T1000 (cell line): ENCODE measurements around the gene CCDC177.

ENCODE experiments used
- DNase-seq: peaks from one replicate; lab custom pipeline; 2025; ENCODE audit warnings: mixed read lengths; lab: John Stamatoyannopoulos, UW

Gene CCDC177

GRCh38 chr14:69574263-69574953 lies at the start of gene CCDC177:
CCDC177 (minus strand) TSS chr14:69574871; CDS start chr14:69573622, 1,249 bp downstream.
- peak; percentile 54 for DNase-seq

GRCh38 chr14:69624136-69624535 lies 49.5 kb upstream of the CCDC177 start:
- DNase-seq: no peak

GRCh38 chr14:69620981-69621380 lies 46.3 kb upstream of the CCDC177 start:
- DNase-seq: no peak

- no peak for DNase-seq
These were observed 45.5 kb upstream of the CCDC177 start for GRCh38 chr14:69620211-69620611.

- no peak for DNase-seq
These were observed 44.3 kb upstream of the CCDC177 start for GRCh38 chr14:69619012-69619411.

- DNase-seq: no peak
These were observed 43.1 kb upstream of the CCDC177 start for GRCh38 chr14:69617796-69618195.

GRCh38 chr14:69616408-69616773 lies 41.7 kb upstream of the CCDC177 start:
- no peak for DNase-seq

GRCh38 chr14:69615496-69616407 lies 41.1 kb upstream of the CCDC177 start:
- no peak for DNase-seq

- no peak for DNase-seq
These were observed 40.4 kb upstream of the CCDC177 start for GRCh38 chr14:69615121-69615495.

- no peak for DNase-seq
These were observed 39.9 kb upstream of the CCDC177 start for GRCh38 chr14:69614592-69614991.

GRCh38 chr14:69613312-69614073 lies 38.8 kb upstream of the CCDC177 start:
- DNase-seq: no peak

- DNase-seq: no peak
These were observed 38.1 kb upstream of the CCDC177 start for GRCh38 chr14:69612783-69613130.

- no peak for DNase-seq
These were observed 37.5 kb upstream of the CCDC177 start for GRCh38 chr14:69612014-69612782.

GRCh38 chr14:69611172-69612013 lies 36.7 kb upstream of the CCDC177 start, which contains the start of gene SUSD6:
SUSD6 (plus strand) TSS chr14:69611596; CDS start chr14:69658593, 46,997 bp downstream.
- DNase-seq: peak; percentile 81

GRCh38 chr14:69610874-69611171 lies 36.2 kb upstream of the CCDC177 start:
- DNase-seq: no peak

- DNase-seq: no peak
These were observed 35.6 kb upstream of the CCDC177 start for GRCh38 chr14:69610020-69610873.

- DNase-seq: no peak
These were observed 31.9 kb upstream of the CCDC177 start for GRCh38 chr14:69606258-69607184.

- DNase-seq: no peak
These were observed 31.1 kb upstream of the CCDC177 start for GRCh38 chr14:69605738-69606137.
